CD1c-positive myeloid dendritic cell (primary cell): ENCODE measurements around the gene NR1I3.

ENCODE experiments used
- DNase-seq: peaks from one replicate; pipeline ENCODE4 v3.0.0-alpha.2; 2016; ENCODE audit errors: extremely low spot score

Gene NR1I3

GRCh38 chr1:161219078-161219892 lies 18.7 kb downstream of the NR1I3 start:
- DNase-seq = no peak

GRCh38 chr1:161218301-161219077 lies 19.5 kb downstream of the NR1I3 start:
- no peak for DNase-seq

DNA sequence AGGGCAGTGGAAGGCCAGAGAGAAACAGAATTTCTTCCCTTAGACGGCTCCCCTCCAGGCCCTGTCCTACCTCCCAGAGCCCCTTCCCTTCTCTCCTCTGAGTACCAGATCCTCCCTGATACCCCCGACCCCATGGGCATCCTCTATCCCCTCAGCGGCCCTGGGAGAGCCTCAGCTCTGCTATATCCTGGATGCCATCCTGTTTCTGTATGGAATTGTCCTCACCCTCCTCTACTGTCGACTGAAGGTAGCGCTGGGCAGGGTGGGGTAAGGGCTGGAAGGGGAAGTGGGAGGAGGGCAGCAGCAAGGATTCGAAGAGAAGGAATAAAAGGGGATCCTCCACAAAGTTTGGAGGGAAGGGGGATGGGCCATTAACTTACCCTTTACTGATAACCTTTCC lies 20.2 kb downstream of the NR1I3 start:
- no peak for DNase-seq

GRCh38 chr1:161216945-161217712 lies 20.9 kb downstream of the NR1I3 start:
- DNase-seq = peak; percentile 92

GRCh38 chr1:161215076-161215475 lies 22.9 kb downstream of the NR1I3 start, which contains the start of gene FCER1G:
FCER1G (plus strand) TSS chr1:161215295; CDS start chr1:161215322, 27 bp downstream.
- peak; percentile 77 for DNase-seq

DNA sequence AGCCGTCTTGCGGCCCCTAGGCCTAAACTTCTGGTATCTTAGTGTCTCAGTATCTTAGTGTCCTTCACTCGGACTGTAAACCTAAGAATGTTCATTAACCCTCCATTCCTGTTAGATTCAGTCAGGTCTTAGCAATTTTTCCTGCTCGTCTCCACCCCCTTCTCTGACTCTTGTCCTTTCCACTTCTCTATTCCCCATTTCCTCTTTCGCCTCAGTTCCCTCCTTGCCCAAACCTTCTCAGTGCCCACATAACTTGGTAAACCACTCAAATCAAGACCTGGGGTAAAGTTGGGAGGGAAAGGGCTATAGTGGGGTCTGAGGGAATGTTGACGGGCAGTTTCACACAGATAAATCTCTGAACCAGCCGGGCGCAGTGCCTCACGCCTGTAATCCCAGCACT lies 23.6 kb downstream of the NR1I3 start:
- DNase-seq = peak; percentile 76

GRCh38 chr1:161209790-161210409 lies 28.1 kb downstream of the NR1I3 start:
- peak; percentile 85 for DNase-seq

GRCh38 chr1:161207173-161207572 lies 30.8 kb downstream of the NR1I3 start:
- DNase-seq = no peak

DNA sequence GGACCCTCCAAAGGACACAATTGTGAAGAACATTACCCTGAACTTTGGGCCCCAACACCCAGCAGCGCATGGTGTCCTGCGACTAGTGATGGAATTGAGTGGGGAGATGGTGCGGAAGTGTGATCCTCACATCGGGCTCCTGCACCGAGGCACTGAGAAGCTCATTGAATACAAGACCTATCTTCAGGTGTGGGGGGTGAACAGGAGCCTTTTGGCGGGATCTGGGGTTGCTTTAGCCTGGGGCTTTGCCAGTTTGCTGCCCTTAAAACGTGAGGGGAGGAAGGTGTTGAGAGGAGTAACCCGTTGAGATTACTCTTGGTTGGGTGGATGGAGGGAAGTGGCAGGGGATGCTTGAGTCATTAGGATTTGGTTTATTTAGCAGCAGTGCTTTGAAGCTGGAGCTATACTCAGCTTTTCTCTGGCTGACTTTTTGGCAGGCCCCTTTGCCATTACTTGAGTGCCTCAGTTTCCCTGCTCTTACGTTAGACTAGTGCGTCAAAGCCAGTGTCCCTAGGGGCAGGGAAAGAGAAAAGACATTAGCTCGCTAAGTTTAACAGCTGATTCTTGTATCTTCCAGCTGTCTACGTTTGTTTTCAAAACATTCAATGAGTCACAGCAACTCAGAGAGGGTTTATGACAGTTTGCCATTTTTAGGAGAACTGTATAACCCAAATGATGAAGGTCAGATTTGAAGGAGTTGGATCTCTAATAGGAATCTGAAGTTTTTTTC lies 31.4 kb downstream of the NR1I3 start:
- no peak for DNase-seq

- DNase-seq = peak; percentile 99
Measured at GRCh38 chr1:161201836-161202712, 35.9 kb downstream of the NR1I3 start, which contains the start of gene NDUFS2. NDUFS2 (plus strand) TSS chr1:161202367; CDS start chr1:161202386, 19 bp downstream.

GRCh38 chr1:161200992-161201835 lies 36.8 kb downstream of the NR1I3 start:
- DNase-seq = peak; percentile 66

- no peak for DNase-seq
Measured at GRCh38 chr1:161200421-161200991, 37.5 kb downstream of the NR1I3 start.

GRCh38 chr1:161199506-161200139 lies 38.4 kb downstream of the NR1I3 start:
- DNase-seq = no peak

GRCh38 chr1:161198897-161199431 lies 39.0 kb downstream of the NR1I3 start, which contains the start of gene ADAMTS4:
ADAMTS4 (minus strand) TSS chr1:161199054; CDS start chr1:161198627, 427 bp downstream.
- DNase-seq = no peak

DNA sequence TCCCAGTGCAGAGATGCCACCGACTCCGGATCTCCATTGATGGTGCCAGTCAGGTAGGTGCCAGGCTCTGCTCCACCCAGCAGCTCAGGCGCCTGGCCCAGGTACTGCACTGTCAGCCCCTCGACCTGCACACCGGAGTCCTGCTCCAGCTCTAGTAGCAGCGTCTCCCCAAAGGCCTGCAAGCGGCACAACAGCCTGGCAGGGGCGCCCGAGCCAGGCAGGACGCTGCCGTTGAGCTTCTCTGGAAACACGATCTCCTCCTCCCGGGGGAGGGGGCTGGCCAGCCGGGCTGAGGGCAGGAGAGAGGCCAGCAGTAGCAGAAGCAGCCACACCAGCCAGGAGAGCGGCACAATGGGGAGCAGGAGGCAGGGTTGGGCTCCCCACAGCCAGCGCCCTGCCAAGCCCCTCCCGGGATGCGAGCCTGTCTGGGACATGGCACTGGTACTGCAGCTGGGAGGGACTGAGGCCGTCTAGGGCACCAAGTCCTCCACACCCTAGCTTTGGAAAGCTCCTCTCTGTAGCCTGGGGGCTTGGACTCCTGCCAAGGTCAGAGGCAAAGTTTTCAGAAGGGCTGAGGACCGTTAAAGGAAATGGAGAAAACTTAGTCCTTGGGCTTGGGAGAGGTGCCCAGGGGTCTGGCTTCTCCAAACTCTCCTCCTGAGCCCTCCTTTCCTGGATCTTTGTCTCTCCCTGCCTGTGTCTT lies 39.7 kb downstream of the NR1I3 start:
- no peak for DNase-seq

DNA sequence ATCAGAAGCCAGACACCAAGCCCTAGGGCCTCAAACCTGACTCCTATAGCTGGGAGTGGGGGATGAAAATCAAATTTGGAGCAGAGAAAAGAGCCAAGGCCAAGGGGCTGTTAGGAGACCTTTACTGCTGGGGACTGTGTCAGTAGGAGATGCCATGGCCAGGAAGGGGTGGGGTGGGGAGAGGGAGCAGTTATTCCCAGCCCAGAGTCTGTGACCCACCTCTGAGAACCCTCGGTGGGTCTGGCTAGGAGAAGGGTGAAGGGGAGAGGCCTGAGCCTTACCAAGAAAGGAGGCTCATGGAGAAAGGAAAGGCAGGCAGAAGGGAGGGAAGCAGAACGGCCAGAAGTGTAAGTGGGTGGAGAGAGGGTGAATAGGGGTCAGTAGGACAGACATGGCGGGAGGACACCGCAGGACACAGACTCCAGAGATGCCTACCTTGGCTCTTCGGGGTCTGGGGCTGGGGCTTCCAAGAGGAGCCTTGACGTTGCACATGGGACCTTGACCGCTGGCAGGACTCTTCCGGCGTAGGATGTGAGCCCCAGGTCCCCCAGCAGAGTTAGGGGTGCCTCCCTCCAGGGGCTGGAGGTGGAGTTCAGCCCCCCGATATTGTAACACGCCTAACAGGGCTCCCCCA lies 40.3 kb downstream of the NR1I3 start:
- no peak for DNase-seq
